ENCODE results near the gene TAF11L2. TPM values are rescaled to one million over a fixed set of nuclear protein-coding genes. Genes with fewer than 3 reads are reported as not detected.
"Not testable (repeated sequence)": the region's sequence is repeated elsewhere in the genome, so short reads cannot be mapped to it uniquely, and the experiment has no call there.

TAF11L2 gene
- total RNA-seq, 1 donor from 2014 or later: not detected

DNA sequence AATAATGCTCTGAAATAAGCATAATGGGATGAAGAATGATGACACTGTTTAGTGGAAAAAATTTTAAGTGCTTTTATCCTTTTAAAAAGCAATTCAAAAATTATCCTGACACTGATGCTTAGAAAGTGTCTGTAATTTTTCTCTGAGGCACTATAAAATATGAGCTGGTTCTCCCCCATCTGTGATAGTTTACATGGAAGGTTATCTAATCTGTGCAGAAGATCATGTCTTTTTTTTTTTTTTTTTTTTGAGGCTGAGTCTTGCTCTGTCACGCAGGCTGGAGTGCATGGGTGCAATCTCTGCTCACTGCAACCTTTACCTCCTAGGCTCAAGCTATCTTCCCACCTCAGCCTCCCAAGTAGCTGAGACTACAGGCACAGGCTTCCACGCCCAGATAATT, 15.2 kb upstream of the TAF11L2 start:
- H3K27ac Mint-ChIP-seq (ENCODE audit: unreplicated experiment): no peak overlapping the region
- no peaks in the 10 kb centered on the region for H3K9me3 Mint-ChIP-seq (ENCODE audit: unreplicated experiment)
- H3K4me1 Mint-ChIP-seq (ENCODE audit: unreplicated experiment): peaks cover 2% of the 10 kb centered on the region
- peaks cover 8% of the 10 kb centered on the region for H3K27me3 Mint-ChIP-seq (ENCODE audit: unreplicated experiment)
- H3K4me3 Mint-ChIP-seq (ENCODE audit: unreplicated experiment): no peak overlapping the region
- TF ChIP-seq, protein P1, sequence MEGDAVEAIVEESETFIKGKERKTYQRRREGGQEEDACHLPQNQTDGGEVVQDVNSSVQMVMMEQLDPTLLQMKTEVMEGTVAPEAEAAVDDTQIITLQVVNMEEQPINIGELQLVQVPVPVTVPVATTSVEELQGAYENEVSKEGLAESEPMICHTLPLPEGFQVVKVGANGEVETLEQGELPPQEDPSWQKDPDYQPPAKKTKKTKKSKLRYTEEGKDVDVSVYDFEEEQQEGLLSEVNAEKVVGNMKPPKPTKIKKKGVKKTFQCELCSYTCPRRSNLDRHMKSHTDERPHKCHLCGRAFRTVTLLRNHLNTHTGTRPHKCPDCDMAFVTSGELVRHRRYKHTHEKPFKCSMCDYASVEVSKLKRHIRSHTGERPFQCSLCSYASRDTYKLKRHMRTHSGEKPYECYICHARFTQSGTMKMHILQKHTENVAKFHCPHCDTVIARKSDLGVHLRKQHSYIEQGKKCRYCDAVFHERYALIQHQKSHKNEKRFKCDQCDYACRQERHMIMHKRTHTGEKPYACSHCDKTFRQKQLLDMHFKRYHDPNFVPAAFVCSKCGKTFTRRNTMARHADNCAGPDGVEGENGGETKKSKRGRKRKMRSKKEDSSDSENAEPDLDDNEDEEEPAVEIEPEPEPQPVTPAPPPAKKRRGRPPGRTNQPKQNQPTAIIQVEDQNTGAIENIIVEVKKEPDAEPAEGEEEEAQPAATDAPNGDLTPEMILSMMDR (IDR thresholded peaks at IDR 0.05; ENCODE audit: unreplicated experiment): no peak
- no peak for DNase-seq (ENCODE audit: low spot score)
- H3K36me3 Mint-ChIP-seq (ENCODE audit: low read depth, unreplicated experiment): no peaks in the 10 kb centered on the region

DNA sequence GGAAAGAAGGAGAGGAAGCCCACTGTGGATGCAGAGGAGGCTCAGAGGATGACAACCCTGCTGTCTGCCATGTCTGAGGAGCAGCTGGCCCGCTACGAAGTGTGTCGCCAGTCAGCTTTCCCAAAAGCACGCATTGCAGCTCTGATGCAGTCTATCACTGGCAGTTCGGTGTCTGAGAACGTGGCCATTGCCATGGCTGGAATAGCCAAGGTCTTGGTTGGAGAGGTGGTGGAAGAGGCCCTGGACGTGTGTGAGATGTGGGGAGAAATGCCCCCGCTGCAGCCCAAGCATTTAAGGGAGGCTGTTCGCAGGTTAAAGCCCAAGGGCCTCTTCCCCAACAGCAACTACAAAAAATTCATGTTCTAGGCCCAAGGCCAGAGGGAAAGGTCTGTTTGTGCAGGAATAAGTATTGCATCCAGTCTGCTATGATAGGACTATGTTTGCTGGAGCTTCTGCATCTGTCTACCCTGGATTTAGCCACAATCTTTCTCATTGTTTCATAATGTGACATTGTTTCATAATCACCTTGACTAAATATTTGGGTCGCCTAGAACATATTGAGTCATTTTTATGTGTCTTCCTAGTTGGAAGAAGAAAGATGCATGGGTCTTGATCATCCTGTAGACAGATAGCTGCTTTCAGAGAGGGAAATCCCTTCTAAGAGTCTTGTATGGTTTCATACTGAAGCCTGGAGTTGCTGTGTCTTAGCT, 11.4 kb upstream of the TAF11L2 start:
- H3K36me3 Mint-ChIP-seq (ENCODE audit: low read depth, unreplicated experiment); H3K4me3 Mint-ChIP-seq (ENCODE audit: unreplicated experiment); H3K27me3 Mint-ChIP-seq (ENCODE audit: unreplicated experiment): not testable (repeated sequence)

DNA sequence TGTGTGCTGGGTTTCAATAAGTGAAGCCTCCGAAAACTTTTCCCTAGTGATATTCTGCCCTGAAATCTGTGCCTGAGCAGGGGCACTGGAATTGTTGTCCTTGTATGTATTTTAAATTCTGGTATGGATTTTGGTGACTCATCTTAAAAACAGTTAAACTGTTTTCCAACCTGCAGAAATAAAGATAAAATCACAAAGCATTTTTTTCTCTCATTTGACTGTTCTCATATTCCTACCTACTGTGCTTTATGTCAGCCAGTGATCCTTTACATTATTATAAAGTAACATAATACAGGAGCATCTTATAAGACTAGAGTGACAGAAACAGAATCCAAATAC, 10.9 kb upstream of the TAF11L2 start:
- H3K36me3 Mint-ChIP-seq (ENCODE audit: low read depth, unreplicated experiment): no peaks in the 10 kb centered on the region
- no peak for DNase-seq (ENCODE audit: low spot score)
- no peaks in the 10 kb centered on the region for H3K4me1 Mint-ChIP-seq (ENCODE audit: unreplicated experiment)
- H3K9me3 Mint-ChIP-seq (ENCODE audit: unreplicated experiment): no peaks in the 10 kb centered on the region
- H3K27me3 Mint-ChIP-seq (ENCODE audit: unreplicated experiment): peaks cover 2% of the 10 kb centered on the region
- TF ChIP-seq, protein P1 (IDR thresholded peaks at IDR 0.05; ENCODE audit: unreplicated experiment): no peak
- H3K27ac Mint-ChIP-seq (ENCODE audit: unreplicated experiment): no peak overlapping the region
- H3K4me3 Mint-ChIP-seq (ENCODE audit: unreplicated experiment): no peak overlapping the region

More for the DNA sequence above, 11.4 kb upstream of the TAF11L2 start:
- not testable (repeated sequence) for DNase-seq (ENCODE audit: low spot score); H3K27ac Mint-ChIP-seq (ENCODE audit: unreplicated experiment); H3K9me3 Mint-ChIP-seq (ENCODE audit: unreplicated experiment); H3K4me1 Mint-ChIP-seq (ENCODE audit: unreplicated experiment)

DNA sequence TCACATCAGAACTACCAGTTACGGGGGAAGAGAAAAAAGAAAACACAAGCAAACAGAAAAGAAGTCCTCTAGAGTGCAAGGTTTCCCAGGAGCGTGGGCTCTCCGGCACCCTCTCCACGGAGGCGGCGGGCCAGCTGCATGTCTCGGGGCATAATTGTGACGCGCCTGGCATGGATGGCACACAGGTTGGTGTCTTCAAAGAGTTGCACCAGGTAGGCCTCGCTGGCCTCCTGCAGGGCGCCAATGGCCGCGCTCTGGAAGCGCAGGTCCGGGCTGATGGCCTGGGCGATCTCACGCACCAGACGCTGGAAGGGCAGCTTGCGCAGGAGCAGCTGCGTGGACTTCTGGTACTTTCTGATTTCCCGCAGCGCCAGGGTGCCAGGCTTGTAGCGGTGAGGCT, 6.8 kb upstream of the TAF11L2 start:
- not testable (repeated sequence) for H3K27me3 Mint-ChIP-seq (ENCODE audit: unreplicated experiment); H3K36me3 Mint-ChIP-seq (ENCODE audit: low read depth, unreplicated experiment); DNase-seq (ENCODE audit: low spot score); H3K9me3 Mint-ChIP-seq (ENCODE audit: unreplicated experiment); H3K4me3 Mint-ChIP-seq (ENCODE audit: unreplicated experiment); H3K4me1 Mint-ChIP-seq (ENCODE audit: unreplicated experiment)
- H3K27ac Mint-ChIP-seq (ENCODE audit: unreplicated experiment): peak overlapping the region; percentile 20

DNA sequence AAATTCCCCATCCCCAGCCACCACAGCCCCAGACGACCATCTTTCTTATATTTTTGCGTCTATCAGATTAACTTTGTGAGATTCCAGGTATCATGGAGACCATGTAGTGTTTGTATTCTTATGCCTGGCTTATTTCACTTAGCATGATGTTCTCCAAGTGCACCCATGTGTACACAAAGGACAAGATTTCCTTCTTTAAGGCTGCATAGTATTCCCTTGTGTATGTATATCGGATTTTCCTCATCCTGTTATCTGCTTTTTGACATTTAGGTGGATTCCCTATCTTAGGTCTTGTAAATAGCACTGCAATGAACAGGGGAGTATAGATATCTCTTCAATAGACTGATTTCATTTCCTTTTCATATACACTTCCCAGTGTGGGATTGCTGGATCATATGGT, 5.3 kb upstream of the TAF11L2 start:
- TF ChIP-seq, protein P1 (IDR thresholded peaks at IDR 0.05; ENCODE audit: unreplicated experiment): no peak
- no peak overlapping the region for H3K4me3 Mint-ChIP-seq (ENCODE audit: unreplicated experiment)
- no peaks in the 10 kb centered on the region for H3K9me3 Mint-ChIP-seq (ENCODE audit: unreplicated experiment)
- peaks cover 6% of the 10 kb centered on the region for H3K27me3 Mint-ChIP-seq (ENCODE audit: unreplicated experiment)
- no peak overlapping the region for H3K27ac Mint-ChIP-seq (ENCODE audit: unreplicated experiment)
- DNase-seq (ENCODE audit: low spot score): no peak
- H3K36me3 Mint-ChIP-seq (ENCODE audit: low read depth, unreplicated experiment): no peaks in the 10 kb centered on the region
- no peaks in the 10 kb centered on the region for H3K4me1 Mint-ChIP-seq (ENCODE audit: unreplicated experiment)

DNA sequence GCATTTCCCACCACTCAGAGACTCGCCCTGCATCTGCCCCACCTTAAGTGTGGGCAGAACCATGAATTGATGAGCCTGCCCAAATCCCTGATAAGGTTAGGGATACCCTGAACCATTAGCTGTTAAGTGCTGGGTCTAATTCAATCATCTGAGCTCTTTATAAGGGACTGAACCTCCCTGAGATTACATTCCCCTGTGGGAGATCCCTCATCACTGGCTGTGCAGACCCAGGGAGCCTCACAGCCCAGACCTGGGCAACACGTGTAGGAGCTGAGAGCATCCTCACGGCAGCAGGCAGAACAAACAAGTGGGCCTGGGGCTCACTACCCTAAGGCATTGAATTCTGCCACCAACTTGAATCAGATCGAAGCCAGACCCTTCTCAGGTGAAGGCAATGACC, 585 bp upstream of the TAF11L2 start:
- Mint-ChIP-seq H3K27me3 (ENCODE audit: unreplicated experiment) (peaks cover 3% of the 10 kb centered on the region), H3K4me1 (ENCODE audit: unreplicated experiment) (no peaks in the 10 kb centered on the region), H3K9me3 (ENCODE audit: unreplicated experiment) (no peaks in the 10 kb centered on the region), H3K4me3 (ENCODE audit: unreplicated experiment) (no peak overlapping the region), H3K36me3 (ENCODE audit: low read depth, unreplicated experiment) (no peaks in the 10 kb centered on the region), H3K27ac (ENCODE audit: unreplicated experiment) (no peak overlapping the region)
- no peak for DNase-seq (ENCODE audit: low spot score)
- TF ChIP-seq, protein P1 (IDR thresholded peaks at IDR 0.05; ENCODE audit: unreplicated experiment): no peak

All from endothelial cell (in vitro differentiated cells).